DMS53 treated with DMSO at 0.1 percent for 48 hours (cell line): ENCODE data around the gene DLX5.

Experiments
- DNase-seq: peaks from one replicate; lab custom pipeline; 2025; ENCODE audit not compliant: unreplicated experiment; lab: John Stamatoyannopoulos, UW

DLX5 gene

DNA sequence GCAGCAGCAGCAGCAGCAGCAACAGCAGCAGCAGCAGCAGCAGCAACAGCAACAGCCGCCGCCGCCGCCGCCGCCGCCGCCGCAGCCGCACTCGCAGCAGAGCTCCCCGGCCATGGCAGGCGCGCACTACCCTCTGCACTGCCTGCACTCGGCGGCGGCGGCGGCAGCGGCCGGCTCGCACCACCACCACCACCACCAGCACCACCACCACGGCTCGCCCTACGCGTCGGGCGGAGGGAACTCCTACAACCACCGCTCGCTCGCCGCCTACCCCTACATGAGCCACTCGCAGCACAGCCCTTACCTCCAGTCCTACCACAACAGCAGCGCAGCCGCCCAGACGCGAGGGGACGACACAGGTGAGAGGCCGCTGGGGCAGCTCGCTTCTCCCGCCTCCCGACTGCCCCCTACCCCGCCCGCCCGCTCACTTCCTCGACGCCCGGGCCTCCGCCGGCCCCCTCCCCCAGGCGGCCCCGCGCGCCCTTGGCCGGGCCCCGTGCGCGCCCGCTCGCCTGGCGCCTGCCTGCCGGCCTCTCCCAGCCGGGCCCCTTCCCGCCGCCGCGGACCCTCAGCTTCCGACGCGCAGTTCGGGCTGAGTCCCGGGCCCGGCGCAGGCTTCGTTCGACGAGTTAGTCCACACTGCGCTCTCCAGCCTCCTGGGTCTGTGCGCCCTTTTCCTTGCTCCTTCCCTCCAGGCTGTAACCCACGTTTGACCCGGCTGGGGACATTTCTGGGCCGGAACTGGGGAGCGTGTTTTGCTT, 18.4 kb downstream of the DLX5 start:
- peak; percentile 83 for DNase-seq

DNA sequence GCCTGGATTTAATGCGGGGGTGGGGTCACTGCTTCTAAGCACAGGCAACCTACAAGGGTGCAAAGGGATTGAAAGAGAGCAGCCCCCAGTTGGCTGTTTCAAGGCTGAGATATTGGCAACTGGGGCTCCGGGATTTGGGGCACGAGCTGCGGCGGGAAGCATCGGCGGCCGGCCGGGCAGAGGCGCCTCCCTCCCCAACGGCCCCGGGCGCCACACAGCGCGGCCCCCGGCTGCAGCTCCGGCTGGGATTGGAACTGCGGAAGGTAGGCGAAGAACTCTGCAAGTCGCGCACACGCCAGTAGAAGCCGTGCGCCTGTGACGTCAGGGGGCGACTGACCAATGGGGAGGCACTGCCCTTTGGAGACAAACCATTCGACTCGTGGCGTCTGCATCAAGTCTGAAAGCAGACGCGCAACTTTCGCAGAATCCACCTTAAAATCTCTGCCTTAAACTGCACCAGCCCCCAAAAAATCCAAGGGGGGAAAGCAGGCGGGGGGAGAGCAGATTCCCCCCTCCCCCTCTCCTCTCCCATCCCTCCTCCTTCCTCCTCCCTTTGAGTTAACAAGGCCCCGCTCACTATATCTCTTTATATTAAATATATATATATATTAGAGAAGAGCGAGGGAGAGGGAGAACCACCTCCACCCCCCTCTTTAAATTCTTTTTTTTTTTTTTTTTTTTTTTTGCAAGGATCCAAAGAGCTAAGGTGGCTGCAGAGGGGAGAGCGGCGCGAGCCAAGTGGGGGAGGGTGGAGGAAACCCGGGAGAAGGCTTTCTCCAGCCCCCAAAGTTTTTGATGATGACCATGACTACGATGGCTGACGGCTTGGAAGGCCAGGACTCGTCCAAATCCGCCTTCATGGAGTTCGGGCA, 19.2 kb downstream of the DLX5 start, which contains the start of gene DLX6:
TSS of gene DLX6 (plus strand) at position 371 of the 872 bp plus-strand sequence. CDS start at position 796, 425 bp downstream.
- peak; percentile 93 for DNase-seq

DNA sequence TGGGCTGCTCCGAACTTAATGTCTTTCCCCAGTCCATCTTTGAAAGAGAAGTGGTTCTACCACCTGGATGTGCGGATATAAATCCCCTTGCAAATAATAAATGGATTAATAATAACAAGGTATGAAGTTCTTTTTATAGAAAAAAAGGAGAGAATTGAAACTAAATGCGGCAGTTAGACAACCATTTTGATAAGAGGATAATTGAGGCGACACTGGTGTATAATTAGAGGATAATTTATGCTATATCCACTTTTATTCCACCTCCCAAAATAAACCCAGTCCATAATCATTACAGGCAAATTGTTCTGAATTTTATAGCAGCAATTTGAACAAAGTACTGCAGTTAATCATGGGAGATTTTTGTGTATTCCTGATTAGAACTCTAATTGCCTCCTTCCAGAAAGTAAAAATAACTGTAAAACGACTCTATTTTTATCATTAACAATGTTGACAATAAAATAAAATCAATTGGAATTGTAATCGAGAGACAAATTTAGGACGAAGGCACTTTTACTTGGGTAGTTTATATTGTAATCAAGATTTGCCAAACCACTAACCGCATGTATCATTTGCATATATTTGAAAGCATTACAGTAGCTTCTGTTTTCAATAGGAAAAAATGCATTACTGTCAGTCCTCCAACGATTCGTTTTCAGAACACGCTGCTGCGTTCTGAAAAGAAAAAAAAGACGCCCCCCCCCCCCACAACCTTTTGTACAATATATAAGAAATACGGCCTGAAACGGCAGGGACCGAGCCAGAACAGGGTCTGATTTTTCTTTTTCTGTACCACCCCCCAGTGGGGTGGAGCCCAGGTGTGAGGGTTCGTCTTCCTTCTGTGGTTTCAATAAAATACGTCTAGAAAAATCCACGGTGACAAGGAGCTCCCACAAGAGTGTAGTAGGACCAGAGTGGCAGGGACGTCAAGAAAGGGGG, 20.1 kb downstream of the DLX5 start:
- DNase-seq, result no peak

GRCh38 chr7:97003262-97004246, 21.1 kb downstream of the DLX5 start:
- DNase-seq, result no peak

DNA sequence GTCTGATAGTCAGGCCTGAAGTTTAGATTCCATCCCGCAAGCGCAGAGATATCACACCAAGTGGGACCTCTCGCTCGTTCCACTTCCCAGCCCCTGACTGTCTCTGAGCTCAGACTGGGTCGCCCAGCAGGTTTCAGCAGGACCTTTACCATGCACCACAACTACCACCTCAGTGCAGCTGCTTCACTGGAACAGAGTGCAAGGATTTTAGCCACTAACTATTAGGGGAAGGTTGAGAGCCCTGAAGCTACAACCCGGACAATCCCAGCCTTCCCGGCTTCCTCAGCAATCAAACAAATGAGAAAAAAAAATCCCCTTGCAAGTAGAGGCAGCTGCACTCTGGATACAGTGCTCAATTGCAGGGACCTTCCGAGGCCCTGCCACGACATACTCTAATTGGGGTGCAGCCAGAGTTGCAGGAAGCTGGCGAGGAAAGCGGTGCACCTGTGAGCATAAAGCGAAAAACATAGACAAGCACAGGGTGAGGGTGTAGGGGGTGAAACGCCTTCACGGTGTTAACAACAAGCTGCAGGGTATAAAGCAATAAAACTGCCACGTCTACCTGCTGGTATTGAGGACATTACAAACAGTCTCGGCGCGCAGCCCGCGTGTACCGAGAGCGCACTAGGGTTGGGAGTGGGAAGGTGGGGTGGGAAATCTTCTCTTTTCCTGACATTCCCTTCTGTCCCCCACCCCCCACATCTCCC, 21.9 kb downstream of the DLX5 start:
- DNase-seq, result no peak

DNA sequence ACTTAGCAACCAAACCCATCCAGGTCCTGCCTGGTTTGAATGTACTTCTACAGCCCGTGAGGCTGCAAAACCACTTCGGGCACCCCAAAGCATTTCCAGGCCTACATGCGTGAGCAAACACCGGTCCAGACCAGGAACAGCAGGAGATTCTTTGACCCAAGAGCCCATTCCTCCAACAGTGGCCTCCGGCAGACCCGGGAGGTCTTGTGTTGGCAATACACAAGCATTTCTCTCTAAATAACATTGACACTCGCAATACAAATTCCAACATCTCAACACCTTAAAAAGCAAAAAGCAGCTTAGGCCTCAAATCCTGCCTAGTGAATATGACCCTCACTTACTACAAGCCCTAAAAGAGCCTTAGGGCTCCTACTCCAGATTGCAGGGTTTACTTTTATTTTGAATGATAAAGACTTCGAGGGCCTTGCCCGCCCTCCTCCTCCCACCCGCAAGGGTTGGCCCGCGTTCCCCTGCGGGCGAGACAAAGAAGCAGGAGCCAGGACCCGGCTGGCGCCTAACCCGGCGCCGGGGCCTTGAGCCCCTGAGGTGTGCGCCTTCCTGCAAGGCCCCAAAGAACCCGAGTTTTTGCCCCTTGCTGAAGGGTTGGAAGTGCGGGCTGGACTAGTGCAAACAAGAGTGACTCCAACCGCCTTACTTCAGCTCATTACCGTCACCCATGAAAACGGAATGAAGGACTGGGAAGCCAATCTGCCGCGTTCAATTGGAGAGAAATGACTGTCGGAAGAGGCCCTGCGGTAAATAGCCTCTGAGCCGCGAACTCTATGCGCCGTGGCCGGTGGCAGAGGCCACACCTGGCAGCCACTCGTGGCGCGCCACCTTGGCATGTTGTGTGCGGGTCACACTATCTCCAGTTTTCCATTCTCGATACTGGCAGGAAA, 22.7 kb downstream of the DLX5 start:
- no peak for DNase-seq

- DNase-seq, result no peak
These were observed 23.4 kb downstream of the DLX5 start for GRCh38 chr7:97001221-97001620.

GRCh38 chr7:96998744-96999143, 25.9 kb downstream of the DLX5 start:
- DNase-seq, result no peak

DNA sequence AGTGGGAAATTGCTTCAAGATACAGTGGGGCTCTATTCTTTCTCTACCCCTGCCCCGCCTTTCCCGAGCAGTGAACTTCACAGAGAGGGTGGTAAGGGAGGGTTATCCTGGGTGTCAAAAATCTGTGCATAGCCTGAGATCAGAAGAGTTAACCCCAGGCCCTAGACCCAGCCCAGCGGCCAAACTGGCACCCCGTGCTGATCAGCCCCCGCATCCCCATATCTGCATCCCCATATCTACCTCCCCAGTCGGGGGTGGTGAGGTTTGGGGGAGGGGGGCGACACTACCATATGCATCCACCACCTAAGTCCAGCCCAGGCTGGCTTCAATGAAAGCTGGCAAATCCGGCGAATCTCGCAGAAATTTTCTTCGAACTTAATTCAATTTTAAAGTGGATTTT, 26.3 kb downstream of the DLX5 start:
- DNase-seq, result no peak

DNA sequence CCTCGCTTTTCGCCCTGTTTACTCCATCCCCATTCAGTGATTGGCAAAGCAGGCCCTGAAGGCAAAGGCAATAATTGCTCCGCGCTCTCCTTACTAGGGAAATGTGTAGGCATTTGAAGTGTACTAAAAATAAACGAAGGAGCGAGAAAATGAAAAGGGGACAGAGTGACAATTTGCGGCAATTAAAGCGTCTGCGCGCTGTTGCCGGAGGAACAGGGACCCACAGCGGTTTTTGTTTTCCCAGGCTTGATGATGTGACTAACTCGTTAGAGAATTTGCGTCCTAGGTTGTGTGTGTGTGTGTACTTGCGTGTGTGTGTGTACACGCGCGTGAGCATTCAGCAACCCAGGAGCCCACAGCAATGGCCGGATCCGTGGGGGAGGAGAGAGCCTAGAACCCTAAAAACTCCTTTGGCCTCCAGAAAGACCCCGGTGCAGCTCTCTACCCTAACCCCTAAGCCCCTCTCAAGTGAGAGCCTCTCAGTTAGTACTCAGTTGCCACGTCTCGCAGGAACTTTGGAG, 27.1 kb downstream of the DLX5 start:
- no peak for DNase-seq

GRCh38 chr7:96996958-96997511, 27.6 kb downstream of the DLX5 start:
- no peak for DNase-seq

DNA sequence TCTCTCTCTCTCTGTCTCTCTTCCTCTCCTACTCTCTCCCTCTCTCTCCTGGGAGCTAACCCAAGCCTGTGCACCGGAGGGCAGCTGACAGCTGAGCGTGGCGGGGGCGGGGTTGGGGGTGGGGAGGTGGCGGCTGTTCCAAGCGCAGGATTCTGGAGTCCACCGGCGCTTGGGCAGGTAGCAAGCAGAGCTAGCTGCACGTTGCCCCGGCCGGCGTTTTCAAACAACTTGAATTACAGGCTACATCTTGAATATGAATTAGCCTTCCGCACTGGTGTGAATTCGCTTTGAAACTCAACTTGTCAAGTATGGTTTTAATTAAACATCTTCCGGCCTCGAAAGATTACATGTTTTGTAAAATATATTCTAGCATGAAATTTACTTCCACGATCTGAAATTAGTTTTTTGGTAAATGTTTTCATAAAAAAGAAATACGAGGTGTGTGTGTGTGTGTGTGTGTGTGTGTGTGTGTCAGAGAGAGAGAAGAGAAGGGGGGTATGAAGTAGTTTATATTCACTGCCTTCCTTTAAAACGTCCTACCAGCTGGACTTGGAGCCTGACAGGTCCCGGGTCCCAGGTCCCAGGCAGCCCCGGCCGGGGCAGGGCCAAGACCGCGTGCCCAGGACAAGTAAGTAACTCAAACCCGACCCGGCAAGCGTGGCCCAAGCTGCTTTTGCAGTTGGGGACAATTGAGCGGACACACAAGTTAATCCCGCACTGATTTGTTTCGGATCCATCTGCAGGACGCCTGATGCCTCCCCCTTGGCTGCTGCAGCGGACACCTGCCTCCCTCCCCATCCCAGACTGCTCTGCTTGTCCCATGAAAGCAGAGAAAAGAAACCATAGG, 28.3 kb downstream of the DLX5 start:
- DNase-seq, result peak; percentile 39

GRCh38 chr7:96995406-96996110, 29.1 kb downstream of the DLX5 start:
- no peak for DNase-seq

- no peak for DNase-seq
These were observed 30.7 kb downstream of the DLX5 start for GRCh38 chr7:96993980-96994379.

GRCh38 chr7:96993094-96993865, 31.4 kb downstream of the DLX5 start:
- no peak for DNase-seq
